Frontal cortex (tissue), 4 donors: ENCODE measurements around the gene SPESP1. TPM values are rescaled to one million over a fixed set of nuclear protein-coding genes. Genes with fewer than 3 reads are reported as not detected.
"Not testable (repeated sequence)": the region's sequence is repeated elsewhere in the genome, so short reads cannot be mapped to it uniquely, and the experiment has no call there.

Source experiments
- DNase-seq, 2 donors: peaks; one replicate each; pipeline ENCODE4 v3.0.0; 2012; ENCODE audit warnings: low spot score in 2 of 2
- FAIRE-seq: peaks from 2 replicates; lab custom pipeline; 2012; peaks lifted over from hg19 to GRCh38; lab: Jason Lieb, UNC
- total RNA-seq: library from RNA; depleted of rRNA; stranded (reverse); fragments of >200 nt; gene quantifications from one replicate; pipeline ENCODE4 v1.2.3, GENCODE V29; 2014
- donor health status: control.
- donor health status: control.
- donor health status: control.

SPESP1 gene
- total RNA-seq, 1 donor from 2014 or later, result 4.5 TPM

GRCh38 chr15:68958597-68958996 is 28.3 kb downstream of the SPESP1 start:
- no peak for DNase-seq

DNA sequence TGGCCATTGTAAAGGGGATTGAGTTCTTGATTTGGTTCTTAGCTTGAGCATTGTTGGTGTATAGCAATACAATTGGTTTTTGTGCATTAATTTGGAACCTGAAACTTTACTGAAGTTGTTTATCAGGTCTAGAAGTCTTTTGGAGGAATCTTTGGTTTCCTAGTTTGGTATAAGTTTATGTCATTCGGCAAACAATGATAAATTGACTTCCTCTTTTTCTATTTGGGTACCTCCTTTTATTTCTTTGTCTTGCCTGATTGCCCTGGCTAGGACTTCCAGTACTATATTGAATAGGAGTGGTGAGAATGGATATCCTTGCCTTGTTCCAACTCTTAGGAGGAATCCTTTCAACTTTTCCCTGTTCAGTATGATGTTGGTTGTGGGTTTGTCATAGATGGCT is 32.1 kb downstream of the SPESP1 start:
- DNase-seq (no peak), FAIRE-seq (no peak)

More at GRCh38 chr15:68958597-68958996, 28.3 kb downstream of the SPESP1 start:
- FAIRE-seq, result no peak

DNA sequence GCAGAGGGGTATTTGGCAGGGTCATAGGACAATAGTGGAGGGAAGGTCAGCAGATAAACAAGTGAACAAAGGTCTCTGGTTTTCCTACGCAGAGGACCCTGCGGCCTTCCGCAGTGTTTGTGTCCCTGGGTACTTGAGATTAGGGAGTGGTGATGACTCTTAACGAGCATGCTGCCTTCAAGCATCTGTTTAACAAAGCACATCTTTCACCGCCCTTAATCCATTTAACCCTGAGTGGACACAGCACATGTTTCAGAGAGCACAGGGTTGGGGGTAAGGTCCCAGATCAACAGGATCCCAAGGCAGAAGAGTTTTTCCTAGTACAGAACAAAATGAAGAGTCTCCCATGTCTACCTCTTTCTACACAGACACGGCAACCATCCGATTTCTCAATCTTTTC is 33.4 kb downstream of the SPESP1 start:
- not testable (repeated sequence) for DNase-seq, FAIRE-seq

DNA sequence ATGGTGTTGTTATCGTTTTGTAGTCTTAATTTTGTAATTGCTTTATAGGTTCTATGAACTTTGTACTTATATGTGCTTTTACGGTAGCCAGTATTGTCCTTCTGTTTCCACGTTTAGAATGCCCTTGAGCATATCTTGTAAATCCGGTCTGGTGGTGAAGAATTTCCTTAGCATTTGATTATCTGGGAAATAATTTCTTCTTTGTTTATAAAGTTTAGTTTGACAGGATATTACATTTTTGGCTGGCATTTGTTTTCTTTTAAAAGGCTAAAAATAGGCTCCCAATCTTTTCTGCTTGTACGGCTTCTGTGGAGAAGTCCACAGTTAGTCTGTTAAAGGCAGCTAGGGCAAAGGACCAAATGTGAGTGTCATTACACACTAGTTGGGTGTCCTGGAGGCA is 36.7 kb downstream of the SPESP1 start:
- no peak for DNase-seq
- FAIRE-seq, result no peak

- no peak for DNase-seq
- FAIRE-seq, result no peak
Measured at GRCh38 chr15:68967948-68968347, 37.6 kb downstream of the SPESP1 start.

GRCh38 chr15:68969298-68969697 is 39.0 kb downstream of the SPESP1 start:
- DNase-seq, result no peak

DNA sequence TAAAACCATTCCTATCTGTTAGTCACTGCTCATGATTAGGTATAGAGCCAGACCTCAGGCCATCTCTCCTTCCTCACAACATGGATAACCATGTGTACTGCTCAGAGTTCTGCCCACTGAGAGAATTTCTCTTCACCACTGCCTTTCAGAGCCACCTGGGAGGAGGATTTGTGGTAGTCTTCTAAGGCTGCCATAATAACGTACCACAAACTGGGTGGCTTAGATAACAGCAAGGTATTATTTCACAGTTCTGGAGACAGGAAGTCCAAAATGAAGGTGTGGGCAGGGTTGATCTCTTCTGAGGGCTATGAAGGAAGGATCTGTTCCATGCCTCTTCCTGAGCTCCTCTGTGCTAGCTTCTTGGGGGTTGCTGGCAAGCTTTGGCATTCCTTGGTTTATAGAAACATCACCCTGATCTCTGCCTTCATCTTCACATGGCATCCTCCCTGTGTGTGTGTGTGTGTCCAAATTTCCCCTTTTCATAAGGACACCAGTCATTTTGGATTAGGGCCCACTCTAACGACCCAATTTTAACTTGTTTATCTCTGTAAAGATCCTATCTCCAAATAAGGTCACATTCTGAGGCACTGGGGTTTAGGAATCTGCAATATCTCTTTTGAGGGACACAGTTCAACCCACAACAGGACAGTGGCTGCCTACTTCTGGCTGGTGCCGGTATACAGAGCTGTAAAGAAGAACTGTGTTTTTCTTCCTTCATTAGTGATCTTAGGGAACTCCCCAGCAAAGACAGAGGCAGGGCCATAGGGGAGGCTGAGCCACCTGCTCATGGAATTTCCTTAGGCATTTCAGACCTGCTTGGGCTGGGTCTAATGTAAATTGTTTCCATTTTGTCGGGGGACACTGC is 42.1 kb downstream of the SPESP1 start:
- DNase-seq (no peak), FAIRE-seq (no peak)

More at GRCh38 chr15:68969298-68969697, 39.0 kb downstream of the SPESP1 start:
- no peak for FAIRE-seq

- not testable (repeated sequence) for DNase-seq, FAIRE-seq
Measured at GRCh38 chr15:68975651-68976160, 45.4 kb downstream of the SPESP1 start.

DNA sequence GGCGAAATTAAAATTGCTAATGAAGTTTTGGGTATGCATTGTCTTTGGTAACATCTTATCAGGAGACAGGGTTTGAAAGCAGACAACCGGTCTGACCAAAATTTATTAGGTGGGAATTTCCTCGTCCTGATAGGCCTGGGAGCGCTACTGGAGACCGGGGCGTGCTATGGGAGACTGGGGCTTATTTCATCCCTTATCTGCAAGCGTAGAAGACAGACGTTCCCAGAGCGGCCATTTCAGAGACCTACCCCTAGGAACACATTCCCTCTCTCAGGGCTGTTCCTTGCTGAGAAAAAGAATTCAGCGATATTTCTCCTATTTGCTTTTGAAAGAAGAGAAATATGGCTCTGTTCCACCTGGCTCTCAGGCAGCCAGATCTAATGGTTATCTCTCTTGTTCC is 47.1 kb downstream of the SPESP1 start:
- not testable (repeated sequence) for FAIRE-seq, DNase-seq

- FAIRE-seq, result no peak
- no peak for DNase-seq
Measured at GRCh38 chr15:68979006-68979405, 48.7 kb downstream of the SPESP1 start.

- FAIRE-seq, result no peak
Measured at GRCh38 chr15:68979816-68980215, 49.5 kb downstream of the SPESP1 start.

GRCh38 chr15:68980786-68981185 is 50.5 kb downstream of the SPESP1 start:
- no peak for FAIRE-seq
- DNase-seq, result no peak

More at GRCh38 chr15:68979816-68980215, 49.5 kb downstream of the SPESP1 start:
- no peak for DNase-seq

DNA sequence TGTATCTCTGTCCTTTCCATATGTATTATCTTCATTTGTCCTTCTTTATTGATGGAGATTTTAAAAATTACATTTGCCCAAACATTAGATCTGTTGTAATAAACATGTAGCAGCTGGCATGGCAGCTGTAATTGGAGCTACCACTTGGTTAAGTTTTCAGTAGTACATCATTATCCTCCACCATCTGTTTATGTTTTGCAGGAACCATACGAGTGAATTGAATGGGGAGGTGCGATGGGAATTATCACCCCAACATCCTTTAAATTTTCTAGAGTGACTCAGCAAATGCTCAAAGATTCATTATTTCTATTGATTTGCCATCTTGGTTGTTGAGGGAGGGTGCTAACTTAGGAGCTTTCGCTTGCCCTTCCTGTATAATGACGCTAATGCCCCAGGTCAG is 51.6 kb downstream of the SPESP1 start:
- FAIRE-seq, result no peak
- DNase-seq, result no peak

- no peak for DNase-seq
- no peak for FAIRE-seq
Measured at GRCh38 chr15:68982976-68983563, 52.7 kb downstream of the SPESP1 start.

GRCh38 chr15:68983961-68984481 is 53.7 kb downstream of the SPESP1 start:
- DNase-seq (no peak), FAIRE-seq (no peak)

- no peak for FAIRE-seq
- no peak for DNase-seq
Measured at GRCh38 chr15:68984586-68984985, 54.3 kb downstream of the SPESP1 start.

GRCh38 chr15:68985361-68985891 is 55.1 kb downstream of the SPESP1 start:
- no peak for FAIRE-seq

DNA sequence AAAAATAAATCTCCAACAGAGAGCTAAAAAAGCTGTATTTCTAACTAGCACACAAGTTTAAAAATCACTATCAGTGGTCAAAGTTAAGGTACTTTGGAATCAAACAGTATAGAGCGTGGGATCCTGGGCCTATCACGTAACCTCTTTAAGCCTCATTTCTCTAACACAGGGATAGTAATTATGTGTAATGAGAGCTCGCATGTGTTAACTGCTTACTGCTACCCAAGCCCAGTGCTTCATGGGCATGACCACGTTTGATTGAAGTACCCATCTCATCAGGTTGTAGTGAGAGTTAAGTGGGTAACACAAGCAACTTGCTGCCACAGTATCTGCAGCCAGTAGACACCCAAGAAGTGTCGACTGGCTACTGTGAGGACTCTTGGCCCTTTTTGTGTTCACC is 56.0 kb downstream of the SPESP1 start:
- FAIRE-seq, result no peak

More at GRCh38 chr15:68985361-68985891, 55.1 kb downstream of the SPESP1 start:
- DNase-seq, result no peak

DNA sequence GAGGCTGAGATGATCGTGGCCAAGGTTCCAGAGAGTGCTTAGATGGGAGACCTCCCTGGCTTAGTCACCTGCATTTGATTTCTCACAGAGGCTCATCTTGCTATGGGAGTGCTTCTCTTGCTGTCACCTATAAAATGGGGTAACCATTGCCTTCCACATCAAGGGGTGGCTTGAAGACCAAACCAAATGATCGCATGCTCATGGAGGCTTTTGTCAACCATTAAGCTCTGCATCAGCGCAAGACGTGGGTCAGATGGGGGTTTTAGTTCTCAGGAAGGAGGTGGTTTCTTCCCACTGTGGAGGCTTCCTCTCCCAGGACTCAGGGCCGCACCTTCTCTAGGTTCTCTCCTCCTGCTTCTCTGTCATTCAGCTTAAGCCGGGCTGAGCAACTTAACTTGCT is 56.8 kb downstream of the SPESP1 start:
- no peak for FAIRE-seq

More for the DNA sequence above, 56.0 kb downstream of the SPESP1 start:
- DNase-seq, result no peak

DNA sequence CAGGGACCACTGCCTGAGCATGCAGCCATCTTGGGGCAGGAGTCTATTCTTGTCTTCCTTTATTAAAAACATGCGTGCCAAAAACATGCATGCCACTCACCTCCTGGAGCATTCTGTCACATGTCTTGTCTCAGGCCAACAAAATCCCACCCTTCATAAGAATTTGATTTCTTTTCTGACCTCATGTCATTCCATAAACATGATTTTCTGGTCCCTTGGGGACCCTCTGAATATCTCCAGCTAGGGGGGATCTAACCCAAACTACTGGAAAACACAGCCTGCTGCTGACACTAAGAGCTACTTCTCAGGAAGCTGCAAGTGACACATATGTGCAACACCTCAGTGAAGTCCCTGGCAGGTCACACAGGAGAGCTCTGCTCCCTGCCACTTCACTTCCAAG is 57.4 kb downstream of the SPESP1 start:
- FAIRE-seq (no peak), DNase-seq (no peak)

More for the DNA sequence above, 56.8 kb downstream of the SPESP1 start:
- DNase-seq, result no peak
